Measurements from ENCODE around the gene PIP4P1.
A peak's percentile ranks its signal among the peaks of the same experiment; 100 is the strongest.

Gene PIP4P1

GRCh38 chr14:20468764-20469241, 7.6 kb upstream of the PIP4P1 start:
- Histone ChIP-seq H3K27me3 (replicated peaks in 2 of 5; ENCODE audit: control insufficient read depth in 4 of 5, insufficient read depth in 5 of 5, low read length in 4 of 5) (no peaks in the 10 kb centered on the region), H3K9me3 (ENCODE audit: control extremely low read depth in 1 of 5, control insufficient read depth in 4 of 5, insufficient read depth in 2 of 5, low read depth in 1 of 5, low read length in 4 of 5) (no peaks in the 10 kb centered on the region), H3K36me3 (ENCODE audit: control insufficient read depth in 4 of 4, insufficient read depth in 4 of 4, low read length in 3 of 4) (peaks cover 5 to 25% (median 15%) of the 10 kb centered on the region in 4 experiments), H3K4me3 (ENCODE audit: control insufficient read depth in 1 of 7, extremely low read depth in 1 of 7, insufficient read depth in 4 of 7, low read depth in 2 of 7, low read length in 6 of 7) (peak overlapping the region; percentile 74 to 98 (median 87)), H3K4me1 (ENCODE audit: control extremely low read depth in 1 of 4, control insufficient read depth in 4 of 4, insufficient read depth in 4 of 4, low read length in 3 of 4) (peaks cover 8 to 28% (median 23%) of the 10 kb centered on the region in 4 experiments), H3K27ac (ENCODE audit: insufficient read depth in 1 of 2, low read depth in 1 of 2, low read length in 2 of 2, poor library complexity in 1 of 2, severe bottlenecking in 2 of 2) (peak overlapping the region; percentile 68 to 88)
- WGBS (ENCODE audit: insufficient coverage) = 35% methylated on average over 16 of the region's 16 CpGs
- no peak for DNase-seq
- ChIA-PET POLR2A (interaction anchor here (0.7 to 1.9 kb wide), 6 partner anchors 7 to 126 kb away, joined by 3 to 15 read pairs (median 8); partner anchors contain the start of genes APEX1, OSGEP, PARP2 and PIP4P1), CTCF (interaction anchor here (1.1 to 3.2 kb wide), 3 partner anchors 8 to 60 kb away, joined by 3 to 14 read pairs (median 9); partner anchors contain the start of gene PIP4P1)

GRCh38 chr14:20460458-20461224, 593 bp downstream of the PIP4P1 start:
- POLR2A ChIA-PET = interaction anchor here (0.6 to 1.6 kb wide), 2 partner anchors 9 to 37 kb away, joined by 3 to 11 read pairs; partner anchors contain the start of gene PNP
- DNase-seq = peak; percentile 40 to 71 (median 56)
- 6% methylated on average over 28 of the region's 32 CpGs for WGBS (ENCODE audit: insufficient coverage)

GRCh38 chr14:20458031-20458789, 3.0 kb downstream of the PIP4P1 start:
- Histone ChIP-seq H3K4me3 (ENCODE audit: control insufficient read depth in 1 of 7, extremely low read depth in 1 of 7, insufficient read depth in 4 of 7, low read depth in 2 of 7, low read length in 6 of 7) (no peak overlapping the region), H3K9me3 (ENCODE audit: control extremely low read depth in 1 of 5, control insufficient read depth in 4 of 5, insufficient read depth in 2 of 5, low read depth in 1 of 5, low read length in 4 of 5) (no peaks in the 10 kb centered on the region), H3K4me1 (ENCODE audit: control extremely low read depth in 1 of 4, control insufficient read depth in 4 of 4, insufficient read depth in 4 of 4, low read length in 3 of 4) (peaks cover 15 to 74% (median 44%) of the 10 kb centered on the region in 4 experiments), H3K27me3 (replicated peaks in 2 of 5; ENCODE audit: control insufficient read depth in 4 of 5, insufficient read depth in 5 of 5, low read length in 4 of 5) (no peaks in the 10 kb centered on the region), H3K27ac (ENCODE audit: insufficient read depth in 1 of 2, low read depth in 1 of 2, low read length in 2 of 2, poor library complexity in 1 of 2, severe bottlenecking in 2 of 2) (peak overlapping the region; percentile 3 to 15), H3K36me3 (ENCODE audit: control insufficient read depth in 4 of 4, insufficient read depth in 4 of 4, low read length in 3 of 4) (peaks cover 5 to 40% (median 29%) of the 10 kb centered on the region in 4 experiments)
- ChIA-PET CTCF (interaction anchor here (0.6 to 1.6 kb wide), 3 partner anchors 36 to 116 kb away, joined by 3 to 4 read pairs (median 3); no protein-coding TSS in a partner anchor), POLR2A (interaction anchor here (0.6 kb wide), 1 partner anchor 11 kb away, joined by 4 read pairs; no protein-coding TSS in a partner anchor)
- DNase-seq = no peak
- 85% methylated on average over 6 of the region's 8 CpGs for WGBS (ENCODE audit: insufficient coverage)

More at GRCh38 chr14:20460458-20461224, 593 bp downstream of the PIP4P1 start:
- Histone ChIP-seq H3K4me1 (ENCODE audit: control extremely low read depth in 1 of 4, control insufficient read depth in 4 of 4, insufficient read depth in 4 of 4, low read length in 3 of 4) (peaks cover 15 to 65% (median 34%) of the 10 kb centered on the region in 4 experiments), H3K27me3 (replicated peaks in 2 of 5; ENCODE audit: control insufficient read depth in 4 of 5, insufficient read depth in 5 of 5, low read length in 4 of 5) (no peaks in the 10 kb centered on the region), H3K36me3 (ENCODE audit: control insufficient read depth in 4 of 4, insufficient read depth in 4 of 4, low read length in 3 of 4) (peaks cover 5 to 40% (median 29%) of the 10 kb centered on the region in 4 experiments), H3K4me3 (ENCODE audit: control insufficient read depth in 1 of 7, extremely low read depth in 1 of 7, insufficient read depth in 4 of 7, low read depth in 2 of 7, low read length in 6 of 7) (peak overlapping the region; percentile 71 to 91 (median 80)), H3K9me3 (ENCODE audit: control extremely low read depth in 1 of 5, control insufficient read depth in 4 of 5, insufficient read depth in 2 of 5, low read depth in 1 of 5, low read length in 4 of 5) (no peaks in the 10 kb centered on the region), H3K27ac (ENCODE audit: insufficient read depth in 1 of 2, low read depth in 1 of 2, low read length in 2 of 2, poor library complexity in 1 of 2, severe bottlenecking in 2 of 2) (peak overlapping the region; percentile 64 to 81)
- CTCF ChIA-PET = interaction anchor here (1.3 to 3.4 kb wide), 4 partner anchors 9 to 70 kb away, joined by 3 to 18 read pairs (median 6); partner anchors contain the start of gene PNP

GRCh38 chr14:20456971-20457370, 4.3 kb downstream of the PIP4P1 start:
- peak overlapping the region in 1 of 2 experiments; percentile 37 for H3K27ac ChIP-seq (ENCODE audit: insufficient read depth in 1 of 2, low read depth in 1 of 2, low read length in 2 of 2, poor library complexity in 1 of 2, severe bottlenecking in 2 of 2)
- peak overlapping the region in 1 of 7 experiments; percentile 96 for H3K4me3 ChIP-seq (ENCODE audit: control insufficient read depth in 1 of 7, extremely low read depth in 1 of 7, insufficient read depth in 4 of 7, low read depth in 2 of 7, low read length in 6 of 7)
- no peaks in the 10 kb centered on the region for H3K9me3 ChIP-seq (ENCODE audit: control extremely low read depth in 1 of 5, control insufficient read depth in 4 of 5, insufficient read depth in 2 of 5, low read depth in 1 of 5, low read length in 4 of 5)
- DNase-seq = peak in 2 of 3 donors; percentile 15 to 16
- H3K36me3 ChIP-seq (ENCODE audit: control insufficient read depth in 4 of 4, insufficient read depth in 4 of 4, low read length in 3 of 4) = peaks cover 5 to 45% (median 30%) of the 10 kb centered on the region in 4 experiments
- POLR2A ChIA-PET = interaction anchor here (1.0 kb wide), 1 partner anchor 19 kb away, joined by 3 read pairs; no protein-coding TSS in a partner anchor
- no peaks in the 10 kb centered on the region for H3K27me3 ChIP-seq (replicated peaks in 2 of 5; ENCODE audit: control insufficient read depth in 4 of 5, insufficient read depth in 5 of 5, low read length in 4 of 5)
- CTCF ChIA-PET = interaction anchor here (3.0 to 5.9 kb wide), 2 partner anchors 35 to 42 kb away, joined by 9 to 34 read pairs; partner anchors contain the start of gene TEP1
- peaks cover 15 to 61% (median 40%) of the 10 kb centered on the region in 4 experiments for H3K4me1 ChIP-seq (ENCODE audit: control extremely low read depth in 1 of 4, control insufficient read depth in 4 of 4, insufficient read depth in 4 of 4, low read length in 3 of 4)
- 87% methylated on average over 13 of the region's 13 CpGs for WGBS (ENCODE audit: insufficient coverage)

- ChIA-PET POLR2A (interaction anchor here (1.0 to 2.1 kb wide), 5 partner anchors 14 to 155 kb away, joined by 3 to 15 read pairs (median 6); partner anchors contain the start of genes PARP2 and PNP), CTCF (interaction anchor here (0.7 to 5.9 kb wide), 13 partner anchors 8 to 158 kb away, joined by 3 to 34 read pairs (median 3); partner anchors contain the start of gene TEP1)
- Histone ChIP-seq H3K27ac (ENCODE audit: insufficient read depth in 1 of 2, low read depth in 1 of 2, low read length in 2 of 2, poor library complexity in 1 of 2, severe bottlenecking in 2 of 2) (peak overlapping the region; percentile 98 to 99), H3K4me1 (ENCODE audit: control extremely low read depth in 1 of 4, control insufficient read depth in 4 of 4, insufficient read depth in 4 of 4, low read length in 3 of 4) (peaks cover 14 to 58% (median 37%) of the 10 kb centered on the region in 4 experiments), H3K4me3 (ENCODE audit: control insufficient read depth in 1 of 7, extremely low read depth in 1 of 7, insufficient read depth in 4 of 7, low read depth in 2 of 7, low read length in 6 of 7) (peak overlapping the region; percentile 89 to 98 (median 93)), H3K9me3 (ENCODE audit: control extremely low read depth in 1 of 5, control insufficient read depth in 4 of 5, insufficient read depth in 2 of 5, low read depth in 1 of 5, low read length in 4 of 5) (no peaks in the 10 kb centered on the region), H3K27me3 (replicated peaks in 2 of 5; ENCODE audit: control insufficient read depth in 4 of 5, insufficient read depth in 5 of 5, low read length in 4 of 5) (no peaks in the 10 kb centered on the region), H3K36me3 (ENCODE audit: control insufficient read depth in 4 of 4, insufficient read depth in 4 of 4, low read length in 3 of 4) (peaks cover 5 to 56% (median 35%) of the 10 kb centered on the region in 4 experiments)
- 2% methylated on average over 32 of the region's 39 CpGs for WGBS (ENCODE audit: insufficient coverage)
- DNase-seq = peak in 1 of 3 donors; percentile 93
Observed at GRCh38 chr14:20455355-20456300, 5.6 kb downstream of the PIP4P1 start.

Measured in common myeloid progenitor, CD34-positive (primary cell).